GM12874 (cell line): ENCODE results near the gene CBLN3.

Source experiments
- CTCF ChIP-seq: IDR thresholded peaks from 2 replicates; pipeline ENCODE4 v1.5.1; 2011; ENCODE audit warnings: low read depth, mild to moderate bottlenecking, control low read depth, low read length, moderate library complexity; ENCODE audit not compliant: insufficient read depth

Gene CBLN3

DNA sequence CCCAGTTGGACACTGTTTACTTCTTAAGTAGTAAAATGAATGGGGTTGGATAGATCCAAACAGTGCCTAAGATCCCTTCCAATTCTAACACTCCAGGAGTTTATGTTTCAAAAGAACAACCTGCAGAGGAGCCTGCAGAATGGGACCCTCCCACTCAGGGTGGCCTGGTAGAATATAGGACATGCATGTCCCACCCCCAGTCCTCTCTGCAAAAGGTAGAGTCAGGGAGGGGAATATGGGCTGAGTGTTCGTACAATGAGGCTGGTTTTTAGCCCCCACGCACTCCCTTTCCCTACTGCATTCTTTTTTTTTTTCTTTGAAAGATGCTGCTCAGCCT lies 42.5 kb downstream of the CBLN3 start:
- TF ChIP-seq CTCF, result no peak

- no peak for TF ChIP-seq CTCF
Measured at GRCh38 chr14:24385524-24385923, 43.9 kb downstream of the CBLN3 start.

- no peak for TF ChIP-seq CTCF
Measured at GRCh38 chr14:24384169-24384568, 45.3 kb downstream of the CBLN3 start.

DNA sequence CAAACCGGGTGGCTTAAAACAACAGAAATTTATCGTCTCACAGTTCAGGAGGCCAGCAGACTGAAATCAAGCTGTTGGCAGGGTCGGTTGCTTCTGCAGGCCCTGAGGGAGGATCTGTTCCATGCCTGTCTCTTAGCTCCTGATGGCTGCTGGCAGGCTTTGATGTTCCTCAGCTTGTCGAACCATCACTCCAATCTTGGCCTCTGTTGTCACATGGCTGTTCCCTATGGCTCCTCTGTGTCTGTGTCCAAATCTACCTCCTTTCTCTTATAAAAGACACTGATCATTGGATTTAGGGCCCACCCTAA lies 47.5 kb downstream of the CBLN3 start:
- no peak for TF ChIP-seq CTCF

GRCh38 chr14:24381363-24382063 lies 48.0 kb downstream of the CBLN3 start:
- no peak for TF ChIP-seq CTCF

GRCh38 chr14:24379907-24380730 lies 49.3 kb downstream of the CBLN3 start:
- TF ChIP-seq CTCF, result no peak

DNA sequence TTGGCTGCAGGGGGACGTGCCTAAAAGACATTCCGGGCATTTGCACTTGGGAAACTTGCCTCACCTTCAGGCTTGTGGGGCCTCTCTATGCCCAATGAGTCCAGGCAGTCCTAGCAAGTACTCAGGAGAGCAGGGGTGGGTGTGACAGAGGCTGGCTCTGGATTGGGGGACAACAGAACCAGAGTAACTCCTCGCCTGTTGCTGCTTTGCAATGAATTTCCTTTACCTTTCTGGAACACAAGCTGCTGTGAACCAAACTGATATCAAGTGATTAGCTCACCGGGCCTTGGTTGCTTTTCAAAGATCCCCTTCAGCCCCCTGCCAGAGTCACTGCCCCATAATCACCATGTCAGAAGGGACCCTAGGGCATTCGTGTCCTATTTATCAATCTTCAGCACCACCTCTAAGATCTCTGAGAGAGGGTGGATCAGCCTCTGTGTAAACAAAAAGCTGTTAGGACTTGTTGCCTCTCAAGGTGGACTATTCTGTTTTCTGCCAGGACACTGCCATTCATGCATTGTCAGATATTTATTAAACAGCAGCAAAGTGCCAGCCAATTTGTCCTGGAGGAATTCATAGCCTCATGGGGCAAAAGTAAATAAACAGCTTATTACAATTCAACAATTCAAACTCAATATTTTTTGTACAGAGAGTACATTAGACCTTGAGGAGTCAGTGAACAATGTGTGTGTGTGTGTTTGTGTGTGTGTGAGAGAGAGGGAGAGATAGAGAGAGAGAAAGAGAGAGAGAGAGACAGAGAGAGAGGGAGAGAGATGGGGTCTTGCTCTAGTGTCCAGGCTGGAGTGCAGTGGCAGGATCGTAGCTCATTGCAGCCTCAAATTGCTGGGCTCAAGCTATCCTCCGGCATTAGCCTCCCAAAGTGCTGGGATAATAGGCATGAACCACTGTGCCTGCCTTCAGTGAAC lies 50.2 kb downstream of the CBLN3 start:
- TF ChIP-seq CTCF, result no peak
